AML-193 (cell line): ENCODE measurements around the gene SLC44A3.

ENCODE experiments used
- DNase-seq, 2 experiments: peaks; one replicate each; lab custom pipeline; 2025; lab: John Stamatoyannopoulos, UW

Gene SLC44A3

DNA sequence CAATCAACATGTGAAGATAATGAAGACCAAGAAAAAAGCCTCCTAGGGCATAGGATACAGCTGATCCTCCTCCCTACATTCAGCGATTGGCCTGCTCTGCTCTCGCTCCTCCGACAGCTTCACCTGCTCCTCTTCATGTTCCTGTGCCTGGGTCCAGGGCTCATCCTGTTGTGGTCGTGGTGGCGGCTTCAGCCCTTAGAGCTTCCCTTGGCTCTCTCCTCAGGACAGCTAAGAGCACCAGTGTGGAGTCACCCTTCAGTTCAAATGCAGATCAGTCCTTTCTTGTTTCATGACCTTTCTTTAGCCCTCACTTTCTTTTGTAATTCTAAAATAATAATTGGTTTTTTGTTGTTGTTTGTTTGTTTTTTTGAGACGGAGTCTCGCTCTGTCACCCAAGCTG is 88.0 kb downstream of the SLC44A3 start:
- DNase-seq = no peak

DNA sequence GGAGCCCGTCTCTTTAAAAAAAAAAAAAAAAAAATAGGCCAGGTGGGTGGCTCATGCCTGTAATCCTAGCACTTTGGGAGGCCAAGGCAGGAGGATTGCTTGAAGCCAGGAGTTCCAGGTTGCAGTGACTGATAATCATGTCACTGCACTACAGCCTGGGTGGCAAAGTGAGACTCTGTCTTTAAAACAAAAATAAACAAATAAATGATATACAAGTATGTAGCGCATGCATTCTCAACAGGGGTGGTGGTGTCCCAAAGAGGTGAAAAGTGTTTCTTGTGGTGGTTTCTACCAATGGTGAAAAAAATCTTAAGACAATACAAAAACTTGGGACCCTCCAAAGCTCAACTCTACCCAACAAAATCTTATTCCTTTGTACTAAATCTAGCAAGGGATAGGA is 88.8 kb downstream of the SLC44A3 start:
- DNase-seq = no peak

DNA sequence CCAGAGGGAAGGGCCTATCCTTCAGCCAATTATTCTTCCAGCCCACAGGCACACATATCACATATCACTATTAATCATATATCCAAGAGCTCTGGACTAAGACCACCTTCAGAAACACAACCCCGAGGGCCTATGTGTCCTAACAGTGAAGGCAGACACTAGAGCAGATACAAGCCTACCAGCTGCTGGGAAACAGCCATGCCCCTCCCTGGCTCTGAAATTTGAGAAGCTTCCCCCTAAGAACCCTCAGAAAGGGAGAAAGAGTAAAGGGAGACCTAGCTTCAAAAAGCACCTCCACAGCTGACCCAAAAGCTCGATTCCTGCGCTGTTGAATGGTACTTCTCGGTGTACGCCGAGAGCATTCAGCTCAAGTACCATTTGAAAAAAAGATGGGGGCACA is 89.3 kb downstream of the SLC44A3 start:
- DNase-seq = no peak

DNA sequence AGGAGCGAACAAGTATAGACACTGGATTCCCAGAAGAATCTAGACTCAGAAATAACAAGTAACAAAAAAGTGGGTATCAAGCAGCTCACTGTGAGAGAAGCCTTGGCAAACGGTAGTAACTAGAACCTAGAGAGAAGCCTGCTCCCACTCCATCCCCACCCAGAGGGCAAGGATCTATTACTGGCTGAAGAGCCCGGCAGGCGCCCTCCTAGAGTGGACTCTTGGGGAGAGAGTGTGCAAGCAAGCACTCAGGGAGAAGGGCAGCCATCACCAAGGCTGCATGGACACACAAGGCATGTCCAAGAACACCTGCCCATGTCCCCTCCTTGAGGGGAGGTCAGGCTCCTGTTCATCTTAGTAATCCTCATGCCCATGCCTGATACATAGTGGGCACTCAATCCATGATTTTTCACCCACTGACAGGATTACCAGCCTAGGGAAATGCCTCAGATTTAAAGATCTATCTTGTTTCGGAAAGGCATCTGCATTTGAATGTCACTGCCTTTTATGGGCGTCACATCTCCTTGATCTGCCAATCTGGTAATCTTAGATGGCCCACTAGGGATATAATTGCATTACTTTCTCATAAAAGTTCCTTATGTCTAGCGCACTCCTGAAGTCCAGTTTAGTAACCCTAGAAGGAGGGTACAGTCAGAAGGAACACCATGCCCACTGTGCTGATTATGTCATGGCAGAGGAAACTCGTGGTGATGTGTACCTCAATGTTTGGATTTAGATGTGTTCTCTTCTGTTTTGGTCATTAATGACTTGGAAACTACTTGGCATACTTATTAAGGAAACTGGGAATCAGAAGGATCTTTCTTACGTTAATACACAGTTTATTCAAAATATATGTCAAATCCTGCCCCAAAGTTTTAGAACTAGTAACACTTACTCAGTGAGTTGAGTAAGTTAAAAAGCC is 92.4 kb downstream of the SLC44A3 start:
- DNase-seq = no peak

DNA sequence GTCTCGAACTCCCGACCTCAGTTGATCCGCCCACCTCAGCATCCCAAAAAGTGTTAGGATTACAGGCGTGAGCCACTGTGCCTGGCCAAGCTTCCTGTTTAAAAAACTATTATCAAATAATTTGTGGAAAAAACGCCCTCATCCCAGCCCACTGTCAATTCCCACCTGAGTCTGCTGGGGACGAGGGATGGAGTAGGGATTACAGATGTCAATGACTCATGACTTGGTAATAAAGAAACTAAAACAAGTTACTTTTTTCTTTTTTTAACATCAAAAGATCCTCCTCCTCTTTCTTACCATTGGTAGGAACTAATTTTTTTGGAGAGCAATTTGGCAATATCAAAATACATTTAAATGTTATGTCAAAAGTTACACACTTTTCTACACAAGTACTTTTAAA is 97.1 kb downstream of the SLC44A3 start:
- no peak for DNase-seq

DNA sequence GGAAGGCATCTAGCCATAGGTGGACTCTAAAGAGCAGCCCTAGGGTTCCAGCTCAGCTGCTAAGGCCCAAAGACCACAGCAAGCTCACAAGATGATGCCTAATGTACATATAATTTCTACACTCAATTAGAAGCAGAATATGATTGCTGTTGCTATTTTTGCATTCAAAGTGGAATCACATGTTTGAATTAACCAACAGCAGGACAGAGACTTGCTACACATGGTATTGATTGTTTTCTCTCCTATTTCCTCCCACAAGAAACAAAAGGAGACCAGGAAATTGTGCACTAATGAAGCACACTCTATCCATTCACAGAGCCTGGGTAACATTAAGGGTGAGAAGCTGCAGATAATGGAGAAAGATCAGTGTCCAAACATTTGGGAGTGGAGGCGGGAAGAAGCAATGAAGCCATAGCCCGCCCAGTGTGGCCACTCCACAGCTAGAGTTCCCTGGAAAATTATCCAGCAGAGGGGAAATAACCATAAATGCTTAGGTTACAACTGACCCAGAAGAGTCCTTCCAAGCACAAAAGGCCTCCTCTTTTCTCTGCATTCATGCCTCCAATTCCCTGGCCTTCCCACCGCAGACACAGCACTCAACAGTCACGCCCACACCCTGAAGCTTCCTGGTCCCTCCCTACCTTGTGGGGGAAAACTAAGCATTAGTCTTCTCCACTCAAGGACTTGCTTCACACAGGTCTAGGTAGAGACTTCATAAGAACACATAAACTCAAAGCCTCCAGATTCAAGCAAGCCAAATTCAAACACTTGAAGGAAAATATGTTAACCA is 99.3 kb downstream of the SLC44A3 start:
- no peak for DNase-seq

DNA sequence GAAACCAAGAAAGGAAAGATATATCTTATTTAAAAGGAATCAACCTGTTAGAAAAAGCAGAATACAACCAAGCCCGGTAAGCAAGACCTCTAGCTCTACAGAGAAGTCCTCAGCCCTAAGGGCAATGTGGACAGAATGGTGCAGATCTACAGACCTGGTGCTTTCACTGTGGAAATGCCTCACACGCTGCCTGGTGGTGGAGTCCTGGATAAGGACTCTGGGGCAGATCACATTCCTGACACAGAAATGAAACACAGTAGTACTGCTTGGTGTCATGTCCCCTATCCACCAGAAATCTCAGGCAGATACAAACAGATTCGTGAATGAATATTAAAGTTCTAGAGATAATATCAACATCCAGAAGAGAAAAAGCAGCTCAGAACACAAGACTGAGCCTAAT is 99.9 kb downstream of the SLC44A3 start:
- no peak for DNase-seq

DNA sequence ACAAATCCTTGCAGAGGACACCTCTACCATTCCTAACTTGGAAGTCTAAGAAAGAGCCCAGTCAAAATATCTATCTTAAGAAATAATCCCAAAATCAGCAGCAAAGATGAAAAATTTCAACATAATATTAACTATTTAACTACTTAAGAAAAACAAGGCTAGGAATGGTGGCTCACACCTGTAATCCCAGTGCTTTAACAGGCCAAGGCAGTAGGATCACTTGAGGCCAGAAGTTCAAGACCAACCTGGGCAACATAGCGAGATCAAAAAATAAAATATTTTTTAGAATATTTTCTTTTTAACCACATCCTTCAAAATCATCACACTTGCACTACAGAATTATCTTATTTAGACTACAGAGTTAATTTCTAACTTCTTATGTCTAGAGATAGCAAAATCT is 101.8 kb downstream of the SLC44A3 start:
- DNase-seq = no peak

DNA sequence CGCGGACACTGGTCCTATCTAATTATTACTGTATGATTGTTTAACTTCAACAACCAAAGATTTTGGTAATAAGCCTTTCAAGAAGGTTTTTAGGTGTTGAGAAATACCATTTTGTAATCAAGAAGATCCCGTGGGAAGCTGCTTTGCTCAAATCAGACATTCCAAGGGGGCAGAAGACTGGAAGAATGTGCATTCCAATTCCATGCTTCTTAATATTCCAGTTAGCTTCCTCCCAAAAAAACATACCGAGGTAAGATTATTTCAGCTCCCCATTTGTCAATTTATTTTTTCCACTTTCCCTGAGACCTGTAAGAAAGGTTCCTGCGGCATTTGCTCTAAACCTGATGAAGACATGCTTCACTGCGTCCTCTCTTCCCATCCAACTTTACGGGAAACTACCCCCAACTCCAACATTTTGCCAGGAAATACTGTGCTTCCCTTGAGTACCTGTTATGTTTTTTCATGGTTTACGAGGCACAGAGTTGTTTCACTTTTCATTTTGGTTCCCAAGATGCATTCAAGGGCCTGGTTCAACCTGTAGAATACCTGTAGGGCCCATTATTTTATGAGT is 102.7 kb downstream of the SLC44A3 start:
- no peak for DNase-seq

DNA sequence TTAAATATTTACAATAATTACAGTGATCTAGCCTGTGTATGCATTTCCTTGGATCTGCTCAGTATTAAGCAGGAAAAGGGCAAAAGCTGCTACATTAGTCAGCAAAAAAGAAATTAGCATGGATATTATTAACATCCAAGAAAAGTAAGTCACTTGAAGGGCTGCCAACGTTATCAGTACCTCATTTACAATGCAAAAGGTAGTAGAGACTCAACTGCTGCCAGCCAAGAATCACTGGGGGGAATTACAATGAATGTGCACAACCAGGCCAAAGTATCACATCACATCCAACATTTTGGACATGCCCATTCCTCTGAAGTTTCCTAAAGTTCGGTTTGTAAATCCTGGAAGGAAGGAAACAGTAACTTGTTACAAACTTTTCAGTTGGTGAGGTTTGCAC is 104.8 kb downstream of the SLC44A3 start:
- DNase-seq = no peak

DNA sequence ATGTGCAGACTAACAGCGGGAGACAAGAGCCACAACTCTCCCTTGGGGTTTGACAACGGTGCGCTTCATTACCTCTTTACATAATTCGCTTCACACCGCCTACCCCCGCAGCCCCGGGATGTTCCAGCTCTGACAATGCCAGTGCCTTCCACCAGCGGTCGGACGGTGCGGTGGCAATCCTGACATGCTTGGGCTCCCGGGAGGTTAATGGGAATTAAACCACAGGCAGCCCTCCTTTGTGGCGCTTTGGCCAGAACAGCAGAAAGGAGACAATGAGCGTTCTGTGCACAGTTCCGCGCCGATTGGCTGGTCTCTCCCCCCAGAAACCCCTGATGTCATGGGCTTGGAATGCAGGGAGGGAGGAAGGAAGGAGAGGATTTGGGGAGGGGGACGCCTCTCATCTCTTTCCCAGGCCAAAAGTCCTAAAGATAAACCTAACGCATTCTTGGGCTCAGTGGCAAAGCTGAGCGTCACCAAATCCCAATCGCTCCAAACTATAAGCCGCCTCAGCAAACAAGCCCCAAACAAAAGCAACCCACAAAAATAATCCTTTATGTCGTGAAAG is 105.5 kb downstream of the SLC44A3 start:
- no peak for DNase-seq

DNA sequence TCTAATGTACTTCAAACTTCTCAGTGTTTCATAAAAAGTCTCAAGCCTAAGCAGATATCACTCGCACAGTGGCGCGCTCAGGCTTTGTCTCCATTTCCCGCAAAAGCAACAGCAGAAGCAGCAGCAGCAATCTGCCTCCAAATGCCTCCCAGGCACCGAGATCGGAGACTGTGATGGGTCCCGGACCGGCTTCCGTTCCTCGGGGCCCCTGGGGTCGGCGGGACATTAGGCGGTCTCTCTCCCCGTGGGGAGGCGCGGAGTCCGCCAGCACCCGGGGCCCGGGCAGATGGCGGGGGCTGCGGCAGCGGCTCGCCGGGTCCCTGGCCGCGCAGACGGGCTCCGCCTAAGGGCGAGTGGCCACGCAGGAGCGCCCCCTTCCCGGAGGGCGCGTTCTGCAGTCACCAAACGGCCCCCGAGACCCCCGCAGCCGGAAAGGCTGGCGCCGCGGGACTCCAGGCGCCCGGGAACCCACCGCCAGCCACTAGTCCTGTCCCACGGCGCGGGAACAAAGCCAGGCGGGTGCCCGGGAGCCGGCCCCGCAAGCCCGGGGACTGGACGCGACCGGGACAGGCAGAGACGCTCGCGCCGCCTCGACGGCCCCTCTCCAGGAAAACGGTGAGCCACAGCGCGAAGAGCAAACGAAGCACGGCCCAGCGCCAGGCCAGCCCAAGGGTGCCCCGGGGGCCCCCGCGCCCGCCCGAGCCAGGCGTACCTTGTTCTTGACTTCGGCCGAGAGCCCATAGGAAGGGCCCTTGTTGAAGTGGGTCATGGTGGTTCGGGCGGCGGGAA is 106.2 kb downstream of the SLC44A3 start:
- no peak for DNase-seq

DNA sequence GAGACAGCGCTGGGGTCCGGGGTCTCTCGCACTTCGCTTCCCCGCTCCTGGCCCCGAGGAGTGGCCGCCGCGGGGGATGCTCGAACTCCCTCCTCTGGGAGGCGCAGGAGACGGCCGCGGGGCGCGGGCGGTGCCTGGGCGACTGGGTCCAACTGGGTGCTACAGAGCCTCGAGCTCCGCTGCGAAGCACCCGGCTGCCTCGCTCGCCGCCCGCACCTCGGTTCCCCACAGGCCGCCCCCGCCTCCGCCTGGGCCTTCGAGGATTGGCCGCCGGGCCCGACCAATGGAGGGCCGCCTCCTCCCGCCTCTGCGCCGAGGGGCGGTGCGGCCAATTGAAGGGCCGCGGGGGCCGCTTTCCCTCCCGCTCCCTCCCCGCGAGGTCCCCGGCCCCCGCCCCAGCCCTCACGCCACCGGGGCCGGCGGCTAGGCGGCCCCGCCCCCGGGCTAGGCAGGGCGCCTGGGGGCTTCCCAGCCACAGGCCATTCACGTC is 106.8 kb downstream of the SLC44A3 start, which contains the start of gene CNN3:
Gene CNN3 (minus strand): TSS at position 196 of the 490 bp plus-strand sequence. CDS start 216 bp downstream, outside the sequence.
- no peak for DNase-seq

DNA sequence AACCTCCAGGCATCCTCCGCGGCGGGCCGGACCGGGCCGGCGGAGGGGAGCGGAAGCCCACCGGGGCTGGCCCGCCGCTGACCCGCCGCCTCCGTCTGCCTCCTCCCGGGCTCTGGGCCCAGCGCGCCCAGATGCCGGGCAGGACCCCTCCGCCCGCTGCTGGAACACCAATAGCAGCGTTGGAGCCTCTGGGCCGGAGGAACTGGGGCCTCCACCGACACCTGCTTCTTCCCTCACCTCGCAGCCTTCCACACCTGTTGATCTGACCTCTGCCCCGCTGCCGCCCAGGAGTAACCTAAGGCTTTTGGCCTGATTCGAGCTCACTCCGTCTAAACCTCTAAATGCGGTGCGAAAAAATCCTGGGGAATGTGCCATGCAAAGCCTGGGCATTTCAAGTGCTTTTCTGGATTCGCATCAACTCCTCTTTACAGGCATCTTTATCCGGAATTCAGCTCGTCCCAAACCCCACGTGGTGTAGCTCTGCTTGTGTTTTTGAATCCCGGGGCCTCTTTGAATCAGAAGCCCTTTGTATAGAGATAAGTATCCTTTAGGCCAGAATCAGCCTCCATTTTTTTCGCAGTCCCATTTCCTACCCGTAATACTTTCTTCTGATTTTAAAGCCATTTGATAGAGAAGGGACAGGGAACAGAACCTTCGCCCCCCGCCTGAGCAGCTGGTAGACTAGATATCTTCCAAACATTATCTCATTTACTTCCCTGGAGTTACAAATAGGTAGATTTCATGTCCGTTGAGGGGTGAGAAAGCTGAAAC is 107.4 kb downstream of the SLC44A3 start:
- no peak for DNase-seq

DNA sequence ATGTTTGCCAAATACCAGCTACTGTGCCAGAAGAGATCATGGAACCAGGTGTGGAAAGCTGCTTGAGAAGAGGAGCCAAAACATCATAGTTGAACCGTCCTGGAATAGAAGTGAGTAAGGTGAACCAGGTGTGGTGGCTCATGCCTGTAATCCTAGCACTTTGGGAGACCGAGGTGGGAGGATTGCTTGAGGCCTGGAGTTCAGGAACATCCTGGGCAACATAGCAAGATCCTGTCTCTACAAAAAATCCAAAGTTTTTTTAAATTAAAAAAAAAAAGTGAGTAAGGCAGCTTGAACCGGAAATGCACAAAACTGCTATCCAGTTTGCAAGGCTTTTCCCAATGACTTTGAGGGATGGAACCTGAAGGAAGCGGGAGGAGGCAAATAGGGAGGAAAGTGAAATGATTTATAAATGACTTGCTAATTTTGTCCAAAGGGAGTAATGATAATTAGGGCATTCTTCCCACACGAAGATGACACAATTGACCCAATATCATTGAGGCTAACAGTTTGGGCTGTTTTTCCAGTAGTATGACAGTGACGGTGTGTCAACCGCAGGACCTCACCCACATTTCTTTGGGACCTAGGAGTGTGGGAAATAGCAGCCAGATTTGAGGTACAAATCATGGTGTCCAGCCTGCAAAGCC is 108.3 kb downstream of the SLC44A3 start:
- DNase-seq = no peak

DNA sequence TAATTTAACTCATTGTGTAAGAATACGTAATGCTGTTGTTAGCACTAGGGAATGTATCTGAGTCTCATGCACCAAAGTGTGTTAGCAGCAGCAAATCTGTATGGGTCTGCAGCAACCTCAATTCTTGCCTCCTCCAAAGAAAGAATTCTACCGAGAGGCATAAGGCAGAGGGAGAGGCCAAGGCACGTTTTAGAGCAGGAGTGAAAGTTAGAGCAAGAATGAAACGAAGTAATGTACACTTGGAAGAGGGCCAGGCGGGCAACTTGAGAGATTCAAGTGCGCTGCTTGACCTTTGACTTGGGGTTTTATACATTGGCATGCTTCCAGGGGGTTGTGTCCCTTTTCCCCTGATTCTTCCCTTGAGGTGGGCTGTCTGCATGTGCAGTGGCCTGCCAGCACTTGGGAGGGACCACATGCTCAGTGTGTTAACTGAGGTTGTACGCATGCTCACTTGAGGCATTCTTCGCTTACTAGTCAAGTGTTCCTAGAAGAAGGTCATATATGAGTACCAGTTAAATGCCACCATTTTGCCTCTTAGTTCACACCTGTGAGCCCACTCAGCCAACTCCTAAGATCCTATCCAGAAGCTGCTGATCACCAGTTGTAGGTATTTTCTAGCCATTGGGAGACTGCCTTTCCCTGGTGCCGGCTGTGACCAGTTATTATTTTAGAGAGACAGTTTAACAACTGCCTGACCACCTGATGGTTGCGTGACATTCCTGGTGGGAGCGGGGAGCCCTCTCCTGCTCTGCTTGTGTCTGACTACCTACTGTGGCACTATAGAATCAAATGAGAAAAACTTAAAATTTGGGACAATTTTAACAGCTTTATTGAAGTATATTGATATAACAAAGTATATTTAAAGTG is 109.4 kb downstream of the SLC44A3 start:
- DNase-seq = no peak

DNA sequence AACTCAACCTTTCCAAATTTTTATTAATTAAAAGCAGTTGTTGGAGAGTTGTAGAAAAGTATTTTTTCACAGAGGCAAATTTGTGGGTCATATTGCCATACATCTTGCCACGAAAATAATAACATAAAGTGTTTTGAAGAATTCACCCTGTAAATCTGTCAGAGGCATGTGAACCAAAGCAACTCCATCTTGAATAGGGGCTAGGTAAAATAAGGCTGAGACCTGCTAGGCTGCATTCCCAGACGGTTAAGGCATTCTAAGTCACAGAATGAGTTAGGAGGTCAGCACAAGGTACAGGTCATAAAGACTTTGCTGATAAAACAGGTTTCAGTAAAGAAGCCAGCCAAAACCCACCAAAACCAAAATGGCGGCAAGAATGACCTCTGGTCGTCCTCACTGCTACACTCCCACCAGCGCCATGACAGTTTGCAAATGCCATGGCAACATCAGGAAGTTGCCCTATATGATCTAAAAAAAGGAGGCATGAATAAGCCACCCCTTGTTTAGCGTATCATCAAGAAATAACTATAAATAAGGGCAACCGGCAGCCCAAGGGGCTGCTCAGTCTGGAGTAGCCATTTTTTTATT is 111.2 kb downstream of the SLC44A3 start:
- no peak for DNase-seq

DNA sequence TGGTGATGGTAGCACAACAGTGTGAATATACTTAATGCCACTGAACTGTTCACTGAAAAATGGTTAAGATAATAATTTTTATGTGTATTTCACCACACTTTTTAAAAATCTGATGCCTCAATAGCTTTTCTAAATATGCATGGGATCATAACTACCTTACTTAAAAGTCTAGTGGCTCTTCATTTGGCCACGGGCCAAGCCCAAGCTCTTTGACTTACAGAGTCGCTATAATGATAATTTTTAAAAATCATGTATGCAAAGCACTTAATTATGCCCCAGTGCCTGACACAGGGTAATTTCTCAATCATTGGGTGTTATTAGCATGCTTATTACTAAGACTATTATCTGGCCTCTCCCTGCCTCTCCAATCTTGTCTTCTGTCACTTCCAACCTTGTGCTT is 114.4 kb downstream of the SLC44A3 start:
- DNase-seq = no peak

DNA sequence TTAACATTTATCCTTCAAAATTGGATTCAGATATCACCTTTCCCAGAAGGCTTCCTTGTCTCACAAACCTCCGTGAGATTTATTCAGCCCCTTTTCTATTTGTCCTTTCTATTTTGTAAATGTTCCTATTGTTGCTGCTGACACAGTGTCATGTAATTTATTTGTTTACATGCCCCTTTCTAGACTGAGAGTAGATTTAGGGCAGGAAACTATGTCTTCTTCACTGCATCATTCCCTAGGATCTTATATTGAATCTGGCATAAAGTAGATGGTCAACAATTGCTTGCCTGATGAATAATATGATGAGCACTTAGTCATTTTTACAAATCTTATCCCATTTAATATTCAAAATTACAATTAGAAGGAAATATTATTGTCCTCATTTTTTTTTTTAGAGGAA is 114.9 kb downstream of the SLC44A3 start:
- DNase-seq = no peak
